ENCODE measurements around the gene CEP85.

DNA sequence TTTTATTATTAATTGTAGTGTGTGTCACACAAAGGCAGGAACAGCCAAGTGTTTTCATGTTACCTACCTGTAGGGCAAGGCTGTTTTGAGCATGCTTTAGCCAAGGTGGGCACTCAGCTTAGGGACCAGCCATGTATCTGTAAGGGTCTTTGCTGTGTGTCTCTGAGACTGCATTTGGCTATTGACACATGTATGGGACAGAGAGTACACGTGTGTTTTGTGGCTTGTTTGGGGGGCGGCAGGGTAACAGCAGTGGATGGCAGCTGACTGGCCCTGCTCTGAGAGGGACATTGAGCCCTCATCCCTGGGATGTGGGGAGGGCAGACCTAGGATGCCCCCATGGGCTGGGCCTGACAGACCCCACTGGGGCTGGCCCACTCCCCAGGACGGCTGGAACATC is 36.7 kb upstream of the CEP85 start:
- TF ChIP-seq, protein P1, sequence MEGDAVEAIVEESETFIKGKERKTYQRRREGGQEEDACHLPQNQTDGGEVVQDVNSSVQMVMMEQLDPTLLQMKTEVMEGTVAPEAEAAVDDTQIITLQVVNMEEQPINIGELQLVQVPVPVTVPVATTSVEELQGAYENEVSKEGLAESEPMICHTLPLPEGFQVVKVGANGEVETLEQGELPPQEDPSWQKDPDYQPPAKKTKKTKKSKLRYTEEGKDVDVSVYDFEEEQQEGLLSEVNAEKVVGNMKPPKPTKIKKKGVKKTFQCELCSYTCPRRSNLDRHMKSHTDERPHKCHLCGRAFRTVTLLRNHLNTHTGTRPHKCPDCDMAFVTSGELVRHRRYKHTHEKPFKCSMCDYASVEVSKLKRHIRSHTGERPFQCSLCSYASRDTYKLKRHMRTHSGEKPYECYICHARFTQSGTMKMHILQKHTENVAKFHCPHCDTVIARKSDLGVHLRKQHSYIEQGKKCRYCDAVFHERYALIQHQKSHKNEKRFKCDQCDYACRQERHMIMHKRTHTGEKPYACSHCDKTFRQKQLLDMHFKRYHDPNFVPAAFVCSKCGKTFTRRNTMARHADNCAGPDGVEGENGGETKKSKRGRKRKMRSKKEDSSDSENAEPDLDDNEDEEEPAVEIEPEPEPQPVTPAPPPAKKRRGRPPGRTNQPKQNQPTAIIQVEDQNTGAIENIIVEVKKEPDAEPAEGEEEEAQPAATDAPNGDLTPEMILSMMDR (conservative IDR thresholded peaks at IDR 0.05 in 1 of 2, IDR thresholded peaks at IDR 0.05 in 1 of 2; ENCODE audit: extremely low read depth in 1 of 2, insufficient read depth in 1 of 2, low read depth in 1 of 2, low read length in 2 of 2), result no peak
- no peak for TF ChIP-seq EZH2 (IDR thresholded peaks at IDR 0.05; ENCODE audit: borderline replicate concordance, low read length)

Measured in mammary epithelial cell (primary cell).